Activated CD8-positive, alpha-beta memory T cell treated with anti-CD3 and anti-CD28 coated beads for 36 hours (primary cell): Measurements from ENCODE around the gene MVB12B. TPM values are rescaled to one million over a fixed set of nuclear protein-coding genes. Genes with fewer than 3 reads are reported as not detected.

Experiments used
- CTCF ChIA-PET: fragments of 350-600 bp; sonication (Branson Sonifier 250); formaldehyde crosslinking; loops from one replicate; lab custom pipeline; 2021; ENCODE audit warnings: antibody characterized with exemption; lab: Charles Lee
- POLR2A ChIA-PET: fragments of 350-600 bp; sonication (Branson Sonifier 250); formaldehyde crosslinking; loops from one replicate; lab custom pipeline; 2021; ENCODE audit warnings: antibody characterized with exemption; lab: Charles Lee
- total RNA-seq, 2 experiments: library from RNA; stranded (reverse); gene quantifications; one replicate each; pipeline ENCODE4 v1.2.3, GENCODE V29; 2021

The MVB12B gene
- total RNA-seq, 2 experiments from 2014 or later: 7.5 to 7.8 TPM

- ChIA-PET CTCF (interaction anchor here (0.6 kb wide), 1 partner anchor 76 kb away, joined by 3 read pairs; no protein-coding TSS in a partner anchor), POLR2A (no interaction called here)
These were observed 65.4 kb downstream of the MVB12B start for GRCh38 chr9:126391713-126392661.

GRCh38 chr9:126392662-126393371 is 66.2 kb downstream of the MVB12B start:
- POLR2A ChIA-PET: no interaction called here
- CTCF ChIA-PET: interaction anchor here (0.6 kb wide), 1 partner anchor 77 kb away, joined by 3 read pairs; no protein-coding TSS in a partner anchor

- CTCF ChIA-PET: no interaction called here
- POLR2A ChIA-PET: no interaction called here
These were observed 67.2 kb downstream of the MVB12B start for GRCh38 chr9:126393876-126394275.

- CTCF ChIA-PET: no interaction called here
- POLR2A ChIA-PET: no interaction called here
These were observed 68.2 kb downstream of the MVB12B start for GRCh38 chr9:126394802-126395201.

- CTCF ChIA-PET: interaction anchor here (1.0 to 4.3 kb wide), 4 partner anchors 9 to 96 kb away, joined by 3 to 37 read pairs (median 6); partner anchors contain the start of gene MVB12B
- POLR2A ChIA-PET: no interaction called here
These were observed 69.0 kb downstream of the MVB12B start for GRCh38 chr9:126395439-126396212.

GRCh38 chr9:126397056-126397455 is 70.4 kb downstream of the MVB12B start:
- POLR2A ChIA-PET: interaction anchor here (0.7 kb wide), 1 partner anchor 73 kb away, joined by 3 read pairs; no protein-coding TSS in a partner anchor
- CTCF ChIA-PET: interaction anchor here (0.7 to 4.3 kb wide), 5 partner anchors 9 to 988 kb away, joined by 3 to 37 read pairs (median 3); partner anchors contain the start of gene MVB12B

GRCh38 chr9:126398403-126399058 is 71.9 kb downstream of the MVB12B start:
- ChIA-PET POLR2A (interaction anchor here (0.7 kb wide), 1 partner anchor 70 kb away, joined by 3 read pairs; no protein-coding TSS in a partner anchor), CTCF (interaction anchor here (0.6 to 4.3 kb wide), 19 partner anchors 11 to 991 kb away, joined by 3 to 37 read pairs (median 5); partner anchors contain the start of gene MVB12B)

- POLR2A ChIA-PET: interaction anchor here (0.7 kb wide), 1 partner anchor 71 kb away, joined by 3 read pairs; no protein-coding TSS in a partner anchor
- CTCF ChIA-PET: interaction anchor here (0.8 to 4.3 kb wide), 15 partner anchors 11 to 991 kb away, joined by 3 to 37 read pairs (median 5); partner anchors contain the start of gene MVB12B
These were observed 72.6 kb downstream of the MVB12B start for GRCh38 chr9:126399251-126399650.

- ChIA-PET CTCF (interaction anchor here (1.3 to 4.3 kb wide), 7 partner anchors 68 to 99 kb away, joined by 3 to 37 read pairs (median 14); partner anchors contain the start of gene MVB12B), POLR2A (no interaction called here)
These were observed 73.2 kb downstream of the MVB12B start for GRCh38 chr9:126399789-126400188.

- CTCF ChIA-PET: interaction anchor here (1.7 to 4.1 kb wide), 3 partner anchors 91 to 99 kb away, joined by 3 to 29 read pairs (median 27); no protein-coding TSS in a partner anchor
These were observed 73.9 kb downstream of the MVB12B start for GRCh38 chr9:126400571-126400970.

GRCh38 chr9:126401107-126401506 is 74.5 kb downstream of the MVB12B start:
- ChIA-PET POLR2A (no interaction called here), CTCF (interaction anchor here (1.7 to 4.1 kb wide), 2 partner anchors 90 to 99 kb away, joined by 3 to 29 read pairs; no protein-coding TSS in a partner anchor)

More at GRCh38 chr9:126400571-126400970, 73.9 kb downstream of the MVB12B start:
- POLR2A ChIA-PET: no interaction called here

GRCh38 chr9:126401581-126401980 is 75.0 kb downstream of the MVB12B start:
- ChIA-PET CTCF (interaction anchor here (1.7 kb wide), 1 partner anchor 99 kb away, joined by 3 read pairs; no protein-coding TSS in a partner anchor), POLR2A (no interaction called here)

GRCh38 chr9:126403397-126403796 is 76.8 kb downstream of the MVB12B start:
- POLR2A ChIA-PET: no interaction called here
- CTCF ChIA-PET: no interaction called here

- CTCF ChIA-PET: no interaction called here
- POLR2A ChIA-PET: no interaction called here
These were observed 77.8 kb downstream of the MVB12B start for GRCh38 chr9:126404459-126404858.

GRCh38 chr9:126406075-126406667 is 79.5 kb downstream of the MVB12B start:
- ChIA-PET CTCF (interaction anchor here (0.7 to 1.0 kb wide), 2 partner anchors 9 to 151 kb away, joined by 3 read pairs; no protein-coding TSS in a partner anchor), POLR2A (no interaction called here)

GRCh38 chr9:126407114-126407870 is 80.7 kb downstream of the MVB12B start:
- POLR2A ChIA-PET: no interaction called here
- CTCF ChIA-PET: interaction anchor here (1.1 kb wide), 1 partner anchor 28 kb away, joined by 3 read pairs; no protein-coding TSS in a partner anchor
